A172 (cell line): ENCODE data around the gene STX16. TPM values are rescaled to one million over a fixed set of nuclear protein-coding genes. Genes with fewer than 3 reads are reported as not detected.

Experiments used
- DNase-seq: peaks from one replicate; pipeline ENCODE4 v3.0.0-alpha.2; 2015; ENCODE audit warnings: low spot score
- total RNA-seq: library from RNA; depleted of rRNA; stranded (reverse); fragments of >200 nt; shearing (Covaris generic); gene quantifications from 2 replicates; pipeline ENCODE4 v1.2.3, GENCODE V29; 2014; rRNA removed

Gene STX16, protein sequence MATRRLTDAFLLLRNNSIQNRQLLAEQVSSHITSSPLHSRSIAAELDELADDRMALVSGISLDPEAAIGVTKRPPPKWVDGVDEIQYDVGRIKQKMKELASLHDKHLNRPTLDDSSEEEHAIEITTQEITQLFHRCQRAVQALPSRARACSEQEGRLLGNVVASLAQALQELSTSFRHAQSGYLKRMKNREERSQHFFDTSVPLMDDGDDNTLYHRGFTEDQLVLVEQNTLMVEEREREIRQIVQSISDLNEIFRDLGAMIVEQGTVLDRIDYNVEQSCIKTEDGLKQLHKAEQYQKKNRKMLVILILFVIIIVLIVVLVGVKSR
- total RNA-seq: 10.9 and 13.5 TPM in 2 replicates

DNA sequence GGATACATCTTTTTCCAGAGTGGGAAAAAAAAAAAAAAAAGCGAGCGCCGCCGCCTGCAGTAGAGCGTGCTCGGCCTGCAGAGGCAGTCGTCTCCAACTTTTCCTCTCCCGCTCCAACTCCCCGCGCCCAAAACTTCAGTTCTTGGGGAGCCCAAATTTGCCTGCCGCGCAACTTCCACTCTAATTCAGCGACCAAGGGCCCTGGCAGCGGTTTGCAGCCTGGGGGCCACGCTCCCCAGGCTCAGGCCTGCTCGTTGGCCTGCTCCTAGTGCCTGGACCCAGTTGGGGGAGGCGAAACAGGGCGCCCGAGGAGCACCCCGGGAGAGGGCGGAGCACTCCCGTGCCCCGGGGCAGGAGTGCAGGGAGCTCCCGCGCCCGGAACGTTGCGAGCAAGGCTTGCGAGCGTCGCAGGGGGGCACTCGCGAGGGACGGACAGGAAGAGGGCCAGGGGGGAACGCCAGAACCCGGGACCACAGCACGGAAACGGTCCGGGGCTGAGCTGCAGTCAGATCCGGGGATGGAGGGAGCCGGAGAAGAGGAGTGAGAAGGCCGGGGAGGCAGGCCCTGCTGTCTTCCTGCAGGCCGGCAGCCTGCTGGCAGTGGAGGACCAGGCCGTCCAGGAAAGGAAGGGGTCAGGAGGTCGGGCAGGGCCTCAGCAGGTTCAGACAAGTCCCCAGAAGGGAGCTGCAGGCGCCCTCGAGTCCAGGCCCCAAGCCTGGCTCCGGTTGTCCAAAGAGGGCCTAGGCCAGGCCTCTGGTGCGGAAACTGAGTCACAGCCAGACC lies at the start of gene STX16:
STX16 (plus strand) TSS at position 508 of the 783 bp plus-strand sequence. CDS start 724 bp downstream, outside the sequence.
- peak; percentile 78 for DNase-seq

DNA sequence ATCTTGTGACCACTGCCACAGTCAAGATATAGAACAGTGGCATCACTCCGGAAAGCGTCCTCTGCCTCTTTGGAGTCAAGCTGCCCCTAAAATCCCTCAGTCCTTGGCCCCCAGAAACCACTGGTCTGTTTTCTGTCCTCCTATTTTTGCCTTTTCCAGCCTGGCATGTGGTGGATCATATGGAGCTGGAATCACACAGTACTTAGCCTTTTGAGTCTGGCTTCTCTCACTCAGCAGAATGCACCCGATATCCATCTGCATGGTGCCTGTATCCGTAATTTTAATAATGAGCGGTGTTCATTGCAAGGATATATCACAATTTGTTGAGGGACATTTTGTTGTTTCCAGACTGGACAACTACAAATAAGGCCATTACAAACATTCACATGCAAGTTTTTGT lies 49.0 kb upstream of the STX16 start:
- DNase-seq: no peak

DNA sequence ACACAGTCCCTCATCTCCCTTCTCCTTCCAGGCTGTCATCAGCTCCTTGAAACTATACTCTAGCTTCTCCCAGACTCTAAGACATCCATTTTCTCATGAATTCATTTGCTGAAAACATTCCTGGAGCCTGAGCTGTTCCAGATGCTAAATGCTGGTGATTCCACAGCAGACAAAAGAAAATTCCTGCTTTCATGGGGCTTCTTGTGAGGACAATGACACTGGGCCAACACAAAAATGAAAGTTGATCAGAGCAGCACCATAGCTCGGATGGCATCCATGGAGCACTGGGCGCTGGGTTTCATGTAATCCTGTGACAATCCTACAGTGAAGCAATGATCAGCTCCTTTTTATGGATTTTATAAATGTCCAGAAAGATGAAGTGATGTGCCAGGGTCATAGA lies 47.4 kb upstream of the STX16 start:
- DNase-seq: no peak

DNA sequence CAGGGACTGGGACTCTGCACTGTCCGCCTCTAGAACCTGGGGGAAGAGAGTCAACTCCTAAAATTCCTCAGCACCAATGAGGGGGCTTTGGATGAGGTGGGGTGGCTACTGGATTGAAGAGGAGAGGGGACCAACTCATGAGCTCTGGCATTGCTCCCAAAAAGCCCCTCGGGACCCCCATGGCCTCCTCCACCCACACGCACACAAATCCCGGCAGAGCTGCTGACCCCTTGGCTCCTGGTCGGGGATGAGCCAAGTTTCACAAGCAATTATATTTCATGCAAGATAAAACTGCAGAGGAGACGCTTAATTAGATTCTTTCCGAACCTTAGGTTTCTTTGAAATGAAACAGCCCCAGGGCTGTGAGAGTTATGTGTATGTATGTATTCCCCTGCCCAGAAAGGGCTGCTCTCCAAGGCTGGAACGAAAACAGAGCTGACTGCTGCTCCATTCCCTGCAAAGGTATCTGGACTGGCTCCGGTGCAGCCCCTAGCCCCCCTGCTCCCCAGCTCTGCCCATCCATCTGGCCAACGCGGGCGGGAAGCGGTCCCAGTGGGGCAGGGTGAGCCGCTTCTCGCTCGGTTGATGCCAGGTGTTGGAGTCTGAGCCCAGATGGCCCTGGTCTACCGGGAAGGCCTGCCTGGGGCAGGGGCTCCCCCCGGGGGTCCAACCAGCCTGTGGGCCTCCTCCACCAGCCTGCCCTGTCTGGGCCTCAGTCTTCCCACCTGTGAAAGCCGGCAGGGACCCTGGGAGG lies 46.8 kb upstream of the STX16 start:
- no peak for DNase-seq

DNA sequence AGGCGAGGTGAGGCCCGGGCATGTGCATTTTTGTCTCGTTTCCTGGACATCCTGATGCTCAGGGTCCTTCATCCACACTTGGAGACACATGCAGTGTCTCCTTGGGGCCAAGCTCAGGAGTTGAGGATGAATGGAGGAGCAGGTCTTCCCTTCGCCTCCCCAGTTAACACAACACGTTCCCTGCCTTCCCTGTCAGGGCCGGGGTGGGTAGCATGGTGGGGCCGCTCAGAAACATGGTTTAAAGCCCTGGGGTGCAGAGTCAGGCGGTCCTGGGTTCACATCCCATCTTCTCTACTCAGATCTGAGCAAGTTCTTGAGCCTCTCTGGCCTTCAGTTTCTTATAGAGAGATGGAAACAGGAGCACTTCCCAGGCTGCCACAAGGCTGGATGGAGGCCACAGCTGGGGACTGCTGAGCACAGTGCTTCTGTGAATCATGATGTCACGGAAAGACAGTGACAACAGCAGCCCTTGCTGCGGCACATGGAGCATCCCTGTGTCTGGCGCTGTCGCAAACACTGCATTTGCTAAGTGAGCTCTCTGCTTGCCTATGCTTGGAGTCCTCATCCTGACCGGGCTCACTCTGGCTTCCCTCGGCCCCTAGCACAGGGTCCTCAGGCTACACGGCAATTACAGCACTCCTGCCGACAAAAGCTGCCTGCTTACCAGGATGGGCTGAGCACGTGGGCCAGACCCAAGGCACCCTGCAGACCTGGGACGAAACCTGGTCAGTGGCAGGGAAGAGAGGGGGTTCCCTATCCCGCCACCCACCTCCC lies 45.6 kb upstream of the STX16 start:
- no peak for DNase-seq

DNA sequence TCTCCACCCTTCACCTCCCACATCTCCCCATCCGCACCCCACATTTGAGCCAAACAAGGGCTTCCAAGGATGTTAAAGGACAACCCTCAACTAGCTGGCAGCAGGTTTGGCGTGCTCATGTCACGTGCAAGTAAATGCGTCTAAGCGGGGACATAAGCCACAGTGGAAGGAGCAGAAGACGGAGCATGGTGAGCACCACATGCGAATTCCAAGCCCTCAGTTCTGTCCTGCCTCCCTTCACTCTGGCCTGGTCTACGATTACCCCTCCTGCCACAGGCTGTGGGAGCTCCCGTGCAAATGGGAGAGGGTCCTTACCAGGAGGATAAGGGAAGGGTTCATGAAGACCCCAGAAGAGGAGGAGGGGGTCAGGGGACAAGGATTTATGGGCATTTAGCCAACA lies 44.9 kb upstream of the STX16 start:
- no peak for DNase-seq

DNA sequence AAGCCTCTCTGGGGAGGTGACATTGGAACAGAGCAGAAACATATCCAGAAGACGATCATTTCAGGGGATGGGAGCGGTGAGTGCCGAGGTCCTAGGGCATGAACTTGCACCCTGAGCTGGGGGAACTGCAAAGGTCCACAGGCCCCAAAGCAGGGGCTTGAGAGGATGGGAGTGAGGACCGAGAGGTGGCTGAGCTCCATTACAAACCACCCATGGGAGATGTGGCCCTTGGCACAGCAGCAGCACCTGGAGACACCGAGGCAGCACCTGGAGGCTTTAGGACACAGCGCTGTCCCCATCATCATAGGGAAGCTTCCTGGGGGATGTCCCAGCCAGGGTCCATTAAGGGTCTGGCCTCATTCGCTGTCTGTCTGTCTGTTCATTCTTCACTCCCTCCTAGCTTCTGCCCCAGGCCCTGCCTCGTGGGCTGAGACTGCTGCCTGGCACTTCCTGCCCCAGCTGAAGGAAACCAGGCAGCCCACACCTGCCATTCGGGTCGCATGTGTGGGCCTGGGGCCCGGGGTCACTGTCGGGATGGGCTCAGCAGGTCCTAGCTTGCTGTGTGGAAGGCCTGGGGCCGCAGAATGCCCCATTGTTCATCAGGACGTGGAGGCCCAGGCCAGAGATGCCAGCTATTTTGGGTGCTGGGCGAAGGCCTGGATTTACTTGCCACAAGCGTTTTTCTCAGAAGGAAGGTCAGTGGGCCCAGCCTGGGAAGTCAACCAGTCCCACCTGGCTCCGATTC lies 42.8 kb upstream of the STX16 start:
- no peak for DNase-seq

DNA sequence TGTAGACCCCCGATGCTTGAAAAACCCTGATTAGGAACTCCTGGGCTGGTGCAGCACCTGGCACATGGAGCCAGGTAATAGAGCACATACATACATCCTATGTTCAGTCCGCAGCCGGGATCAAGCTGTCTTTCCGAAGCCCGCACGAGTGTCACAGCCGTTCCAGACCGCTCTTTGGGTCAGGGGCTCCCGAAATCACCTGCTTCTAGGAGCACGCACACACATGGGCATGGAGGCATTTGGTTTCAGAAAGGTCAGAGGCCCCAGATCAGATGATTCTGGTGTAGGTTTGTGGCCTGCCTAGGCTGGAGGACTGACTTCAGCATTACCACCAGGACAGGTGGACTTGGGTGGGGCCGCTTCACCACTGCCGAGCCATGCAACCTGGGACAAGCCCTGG lies 42.1 kb upstream of the STX16 start:
- DNase-seq: no peak

DNA sequence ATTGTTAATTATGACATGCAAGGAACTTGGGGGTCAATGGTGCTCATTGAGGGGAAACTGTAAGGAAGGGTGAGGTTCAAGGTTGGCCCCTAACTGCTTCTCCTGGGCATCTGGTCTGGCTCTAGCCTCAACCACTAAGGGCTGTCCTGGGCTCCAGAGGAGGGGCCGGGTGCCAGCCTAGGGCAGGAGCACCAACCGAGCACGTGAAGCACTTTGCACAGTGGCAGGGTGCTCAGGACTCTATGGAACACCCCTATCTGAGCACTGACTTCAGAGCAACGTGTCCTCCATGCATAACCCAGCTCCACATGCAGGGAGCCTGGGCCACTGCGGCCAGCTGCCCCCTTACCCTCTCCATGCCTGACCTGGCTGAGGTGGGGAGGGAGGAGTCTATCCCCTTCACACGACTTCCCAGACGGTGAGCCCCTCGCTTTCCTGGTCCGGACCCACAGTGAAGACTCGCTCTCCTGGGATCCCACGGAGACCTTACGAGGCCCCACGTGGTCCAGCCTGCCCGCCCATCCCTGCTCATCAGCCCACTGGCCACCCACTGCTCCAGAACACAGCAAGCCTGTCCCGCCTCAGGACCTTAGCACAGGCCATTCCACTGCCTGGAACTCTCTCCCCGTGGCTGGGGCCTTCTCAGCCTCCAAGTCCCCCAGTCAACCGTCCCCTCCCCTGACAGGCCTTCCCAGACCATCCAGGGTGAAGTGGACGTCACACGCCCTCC lies 40.8 kb upstream of the STX16 start:
- DNase-seq: no peak

DNA sequence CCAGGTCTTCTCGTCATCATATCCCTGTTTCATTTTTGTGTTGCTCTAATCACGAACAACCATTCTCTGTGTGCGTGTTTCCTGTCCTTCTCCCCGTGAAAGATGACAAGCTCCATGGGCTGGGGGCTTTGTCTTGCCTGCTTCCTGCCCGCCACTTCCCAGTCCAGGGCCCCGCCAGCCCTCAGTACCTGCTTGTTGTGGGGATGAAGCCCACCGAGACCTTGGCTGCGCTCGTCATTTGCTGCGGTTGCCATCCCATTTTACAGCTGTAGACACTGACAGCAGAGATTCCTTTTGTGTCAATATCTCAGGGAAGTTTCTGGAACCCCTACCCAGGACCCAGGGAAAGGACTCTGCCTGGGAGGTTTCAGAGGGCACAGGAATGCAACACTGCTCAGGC lies 40.3 kb upstream of the STX16 start:
- no peak for DNase-seq

DNA sequence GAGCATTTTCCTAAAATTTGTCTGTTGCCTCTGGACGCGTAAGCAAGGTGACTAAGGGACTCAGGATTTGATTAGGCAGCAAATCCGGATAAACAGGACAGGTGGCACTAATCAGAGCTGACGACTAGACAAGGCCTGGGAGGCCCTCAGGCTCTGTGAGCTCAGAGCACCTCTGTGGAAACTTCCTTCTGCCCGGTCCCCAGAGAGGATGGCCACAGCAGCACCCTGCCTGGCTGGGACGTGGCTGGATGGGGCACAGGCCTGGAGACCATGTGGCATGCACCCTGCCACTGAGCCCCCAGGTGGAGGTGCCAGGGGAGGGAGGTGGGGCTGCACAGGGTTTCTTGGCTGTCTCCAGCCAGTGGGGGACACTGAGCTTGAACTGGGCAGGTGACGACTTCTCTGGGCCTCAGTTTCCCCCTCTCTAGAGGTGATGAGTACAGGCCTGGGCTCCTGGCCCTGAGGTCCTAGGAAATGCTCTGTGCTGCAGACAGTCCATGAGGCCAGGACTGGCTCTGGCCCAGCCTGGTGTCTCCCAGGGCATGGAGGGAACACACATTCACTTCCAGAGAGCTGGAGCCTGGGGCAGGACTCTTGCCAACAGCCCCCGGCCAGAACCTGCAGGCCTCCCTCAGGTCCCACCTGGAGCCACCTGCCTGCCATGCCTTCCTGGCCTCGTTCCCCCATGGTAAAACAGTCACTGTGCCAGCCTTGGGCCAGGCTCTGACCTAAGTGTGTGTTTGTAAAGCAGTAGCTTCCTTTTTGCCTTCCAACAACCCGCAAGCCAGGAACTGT lies 39.6 kb upstream of the STX16 start:
- no peak for DNase-seq

DNA sequence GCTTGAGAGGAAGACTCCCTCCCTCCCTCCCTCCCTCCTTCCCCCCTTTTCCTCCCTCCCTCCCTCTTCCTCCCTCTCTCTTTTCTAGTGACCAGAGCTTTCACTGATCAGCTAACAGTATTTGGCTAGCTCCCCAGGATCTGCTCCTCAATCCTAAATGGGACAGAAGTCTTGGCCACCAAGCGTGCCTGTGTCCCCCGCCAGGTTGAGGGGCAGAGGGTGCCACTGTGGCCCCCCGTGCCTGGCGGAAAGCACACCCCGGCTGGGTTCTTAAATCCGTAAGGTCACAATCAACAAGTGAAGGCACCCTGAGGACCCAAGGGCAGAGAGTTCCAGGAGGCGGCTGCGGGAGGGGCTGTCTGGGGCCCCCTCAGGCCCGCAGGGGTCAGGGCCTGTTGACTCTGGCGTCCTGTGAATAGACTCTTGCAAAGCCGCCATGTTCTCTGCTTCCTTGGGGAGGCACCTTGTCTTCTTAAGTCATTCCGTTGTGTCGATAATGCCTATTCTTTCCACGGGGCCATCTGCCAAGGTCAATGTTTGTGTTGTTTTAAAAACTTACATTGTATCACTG lies 38.9 kb upstream of the STX16 start:
- no peak for DNase-seq

DNA sequence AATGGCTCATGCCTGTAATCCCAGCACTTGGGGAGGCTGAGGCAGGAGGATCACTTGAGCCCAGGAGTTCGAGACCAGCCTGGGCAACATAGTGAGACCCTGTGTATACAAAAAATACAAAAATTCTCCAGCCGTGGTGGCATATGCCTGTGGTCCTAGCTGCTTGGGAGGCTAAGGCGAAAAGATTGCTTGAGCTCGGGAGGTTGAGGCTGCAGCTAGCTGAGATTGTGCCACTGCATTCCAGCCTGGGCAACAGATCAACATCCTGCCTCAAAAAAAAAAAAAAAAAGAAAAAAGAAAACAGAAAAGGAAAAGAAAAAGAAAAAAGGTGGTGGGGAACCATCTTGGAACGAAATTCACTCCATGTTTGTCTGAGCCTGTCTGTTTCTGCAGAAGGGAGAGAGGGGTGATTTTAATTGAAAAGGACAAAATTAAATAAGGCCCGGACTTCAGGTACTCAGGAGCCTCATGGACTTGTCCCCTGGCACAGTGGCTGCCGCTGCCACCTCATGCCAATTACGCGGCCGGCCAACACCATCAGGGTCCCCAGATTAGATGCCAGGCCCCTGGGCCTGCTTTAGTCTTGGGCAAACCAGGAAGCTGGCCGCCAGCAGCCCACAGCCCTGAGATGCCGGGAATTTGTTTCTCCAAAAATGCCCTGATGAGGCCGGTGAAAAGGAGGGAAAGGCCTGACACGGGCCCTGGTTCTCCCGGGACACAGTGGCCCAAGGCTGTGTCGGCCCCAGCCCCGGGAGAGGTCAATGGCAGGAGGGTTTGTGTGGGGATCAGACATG lies 37.8 kb upstream of the STX16 start:
- DNase-seq: no peak

DNA sequence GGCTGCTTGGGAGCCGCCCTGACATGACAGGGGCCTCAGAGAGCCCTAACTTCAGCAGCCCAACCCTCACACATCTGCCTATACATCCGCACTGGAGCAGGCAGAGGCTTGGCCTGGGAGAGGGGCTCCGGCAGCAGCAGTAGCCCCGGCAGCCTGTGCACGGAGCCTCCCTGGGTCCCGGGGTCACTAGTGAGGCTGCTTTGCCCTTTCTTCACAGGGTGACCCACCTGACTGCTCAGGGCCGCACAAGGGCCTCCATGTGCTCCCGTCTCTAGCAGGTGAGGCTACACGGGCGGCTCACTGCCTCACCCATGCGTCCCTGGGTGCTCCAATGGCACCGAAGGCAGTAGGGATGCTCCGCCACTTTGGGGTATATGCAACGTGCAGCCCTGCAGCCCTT lies 36.7 kb upstream of the STX16 start:
- DNase-seq: no peak

DNA sequence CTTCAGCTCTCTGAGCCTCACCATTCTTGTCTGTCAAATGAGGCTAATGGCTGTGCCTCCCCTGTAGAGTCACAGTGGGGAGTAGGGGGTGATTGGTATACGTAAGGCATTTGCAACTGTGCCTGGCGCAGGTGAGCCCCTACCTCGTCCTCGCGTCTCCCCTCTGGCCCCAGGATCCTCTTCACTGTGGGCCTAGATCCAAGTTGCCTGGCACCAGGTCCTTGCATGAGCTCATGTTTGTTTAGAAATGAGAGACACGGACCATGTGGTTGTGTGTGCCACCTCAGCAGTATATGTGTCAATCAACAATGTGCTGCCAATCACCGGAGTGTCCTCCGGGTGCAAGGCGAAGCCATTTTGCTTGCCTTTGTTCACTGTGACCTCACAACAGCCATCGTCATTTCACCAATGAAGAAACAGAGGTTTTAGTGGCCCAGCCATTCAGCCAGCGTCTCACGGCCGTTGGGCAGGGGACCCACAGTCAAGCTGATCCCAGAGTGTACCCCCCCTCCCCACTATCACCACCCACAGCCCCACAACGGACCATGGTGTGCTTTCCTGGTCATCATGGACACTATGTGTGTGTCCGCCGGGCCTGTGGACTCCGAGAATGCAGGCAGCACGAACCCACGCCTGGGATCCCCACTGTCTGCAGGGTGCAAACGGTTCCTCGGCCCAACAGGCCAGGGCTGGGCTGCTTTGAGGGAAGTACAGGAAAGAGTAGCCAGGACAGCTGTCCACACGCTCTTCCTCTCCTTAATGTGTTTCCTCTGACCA lies 35.9 kb upstream of the STX16 start:
- no peak for DNase-seq

DNA sequence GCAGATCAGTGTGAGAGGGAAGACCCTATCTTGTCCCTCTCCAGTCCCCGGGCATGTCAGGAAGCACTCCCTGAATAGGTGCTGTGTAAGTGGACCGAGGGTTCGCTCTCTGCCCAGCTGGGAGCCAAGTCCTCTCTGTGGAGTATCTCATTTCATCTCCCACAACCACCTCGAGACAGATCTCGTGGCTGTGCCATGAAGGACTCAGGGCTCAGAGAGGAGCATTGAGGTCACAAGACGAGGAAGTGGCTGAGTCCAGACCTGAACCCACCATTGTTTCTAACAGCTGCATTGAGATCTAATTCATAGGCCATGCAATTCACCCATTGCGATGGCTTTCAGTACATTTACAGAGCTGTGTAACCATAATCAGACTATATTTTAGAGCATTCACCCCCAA lies 34.7 kb upstream of the STX16 start:
- no peak for DNase-seq

DNA sequence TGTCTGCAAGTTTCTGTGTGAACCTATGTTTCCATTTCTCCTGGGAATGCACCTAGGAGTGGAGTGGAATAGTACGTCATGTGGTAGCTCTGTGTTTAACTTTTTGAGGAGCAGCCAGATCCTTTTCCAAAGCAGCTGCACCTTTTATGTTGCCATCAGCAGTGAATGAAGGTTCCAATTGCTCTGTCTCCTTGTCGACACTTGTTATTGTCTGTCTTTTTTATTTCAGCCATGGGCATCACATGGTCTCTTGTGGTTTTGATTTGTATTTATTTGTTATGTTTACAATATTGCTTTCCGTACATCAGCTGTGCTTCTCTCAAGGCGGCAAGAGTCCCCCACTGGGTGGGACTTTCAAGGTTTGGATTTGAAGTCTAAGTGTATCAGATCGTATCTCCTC lies 33.9 kb upstream of the STX16 start:
- DNase-seq: no peak
